GM18858 (cell line): ENCODE results near the gene TUFT1.
A peak's percentile ranks its signal among the peaks of the same experiment; 100 is the strongest.
"Not testable (repeated sequence)": the region's sequence is repeated elsewhere in the genome, so short reads cannot be mapped to it uniquely, and the experiment has no call there.

Experiments used
- ATAC-seq: cut with Tn5 transposase; IDR thresholded peaks from one replicate; pipeline ENCODE4 v1.9.1; 2021; ENCODE audit not compliant: unreplicated experiment

The TUFT1 gene

DNA sequence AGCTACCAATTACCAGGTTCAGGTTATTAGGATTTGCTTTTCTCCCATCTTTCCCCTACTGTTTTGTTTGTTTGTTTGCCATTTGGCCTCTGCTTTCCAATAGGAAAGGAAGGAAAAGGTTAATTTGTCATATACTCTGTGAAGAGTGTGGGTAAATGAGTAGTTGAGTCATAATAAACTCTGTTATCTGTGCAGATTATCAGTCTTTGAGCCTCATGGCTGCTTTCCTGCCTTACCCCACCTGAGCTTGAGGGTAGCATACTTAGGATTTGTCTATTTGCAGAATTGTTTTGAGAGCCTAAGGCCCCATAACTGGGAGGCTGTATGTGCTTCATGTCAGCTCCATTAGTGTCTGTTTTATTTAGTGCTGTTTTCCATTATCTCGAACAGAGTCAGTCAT is 38.8 kb downstream of the TUFT1 start:
- ATAC-seq: no peak

DNA sequence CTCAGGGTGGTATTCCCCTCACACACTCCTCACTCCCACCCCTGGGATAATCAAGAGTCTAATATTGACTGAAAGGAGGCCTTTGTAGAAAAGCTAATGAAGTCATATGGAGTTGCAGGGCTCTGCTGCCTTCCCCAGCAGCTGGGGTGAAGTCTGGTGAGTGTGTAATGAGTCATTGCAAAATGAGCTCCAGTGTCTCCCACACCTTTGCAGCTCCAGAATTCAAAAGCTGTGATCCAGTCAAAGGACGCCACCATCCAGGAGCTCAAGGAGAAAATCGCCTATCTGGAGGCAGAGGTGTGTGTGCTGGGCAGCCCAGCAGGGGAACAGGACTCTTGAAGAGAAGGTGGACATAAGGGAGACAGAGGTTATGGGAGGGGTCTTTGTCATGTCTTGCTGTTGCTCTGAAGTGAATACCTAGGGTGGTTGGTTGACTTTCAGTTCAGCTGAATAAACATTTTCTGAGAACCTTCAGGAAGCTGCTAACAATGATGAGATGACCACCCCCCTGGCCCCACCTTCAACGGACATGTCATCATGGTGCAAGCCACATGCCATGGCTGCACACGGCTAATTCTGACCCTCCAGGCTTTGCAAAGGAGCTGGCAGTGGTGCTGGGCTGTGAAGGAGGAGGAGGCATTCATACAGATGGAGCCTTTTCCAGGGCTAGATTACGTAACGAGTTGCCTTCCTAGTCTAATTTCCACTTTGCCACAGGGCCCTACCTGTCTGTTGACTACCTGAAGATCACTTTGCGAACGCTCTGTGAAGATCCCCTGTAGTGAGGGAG is 39.5 kb downstream of the TUFT1 start:
- ATAC-seq: no peak

DNA sequence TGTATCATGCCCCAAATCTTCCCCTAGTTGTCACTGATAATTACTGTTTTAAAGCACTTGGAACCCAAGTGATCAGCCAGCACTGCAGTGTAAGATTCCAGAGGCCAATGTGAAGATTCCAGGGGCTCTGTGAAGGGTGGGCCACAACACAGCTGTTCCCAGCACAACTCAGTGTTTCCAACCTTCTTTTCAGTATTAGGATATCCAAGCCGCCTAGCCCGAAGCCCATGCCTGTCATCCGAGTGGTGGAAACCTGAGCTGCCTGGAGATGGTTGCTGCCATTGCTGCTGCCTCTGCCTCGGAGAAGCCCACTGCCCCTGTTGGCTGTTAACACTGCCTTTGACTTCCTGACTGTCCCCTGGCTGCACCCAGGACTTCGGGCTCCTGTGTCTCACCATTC is 41.3 kb downstream of the TUFT1 start:
- ATAC-seq: no peak

DNA sequence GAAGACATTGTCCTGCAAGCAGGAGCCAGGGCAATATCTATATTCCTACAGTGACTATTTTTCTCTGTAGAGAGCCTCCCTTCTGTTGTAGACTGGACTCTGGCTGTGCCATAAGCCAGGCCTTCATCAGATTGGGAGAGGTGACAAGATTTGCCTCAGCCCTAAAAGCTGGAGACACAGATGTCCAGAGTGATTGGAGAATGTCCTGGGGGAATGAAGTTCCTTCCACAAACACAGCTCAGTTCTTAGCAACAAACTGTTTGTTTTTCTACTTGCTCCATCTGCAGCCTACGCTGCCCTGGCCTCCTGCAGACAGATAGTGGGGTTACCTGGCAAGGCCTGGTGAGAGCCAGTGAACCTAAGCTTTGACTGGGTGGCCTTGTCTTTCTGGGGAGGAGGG is 41.8 kb downstream of the TUFT1 start:
- no peak for ATAC-seq

DNA sequence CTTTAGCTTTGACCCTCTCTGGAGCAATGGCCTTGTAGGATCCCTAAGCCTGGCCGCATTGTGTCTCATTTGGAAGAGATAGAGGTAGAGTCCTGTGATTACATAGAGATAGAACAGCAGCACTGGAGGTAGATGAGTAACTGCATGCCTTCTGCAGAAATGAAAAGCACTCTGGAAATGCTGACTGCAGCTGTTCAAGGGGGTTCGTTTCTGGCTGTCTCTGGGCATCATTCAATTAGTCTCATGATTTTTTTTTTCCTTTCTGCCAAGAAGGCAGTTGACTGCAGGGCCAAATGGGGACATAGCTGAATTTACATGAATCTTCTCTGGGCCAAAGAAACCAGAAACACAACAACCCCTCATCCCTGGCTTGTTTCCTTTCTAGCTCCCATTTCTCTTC is 43.7 kb downstream of the TUFT1 start:
- no peak for ATAC-seq

DNA sequence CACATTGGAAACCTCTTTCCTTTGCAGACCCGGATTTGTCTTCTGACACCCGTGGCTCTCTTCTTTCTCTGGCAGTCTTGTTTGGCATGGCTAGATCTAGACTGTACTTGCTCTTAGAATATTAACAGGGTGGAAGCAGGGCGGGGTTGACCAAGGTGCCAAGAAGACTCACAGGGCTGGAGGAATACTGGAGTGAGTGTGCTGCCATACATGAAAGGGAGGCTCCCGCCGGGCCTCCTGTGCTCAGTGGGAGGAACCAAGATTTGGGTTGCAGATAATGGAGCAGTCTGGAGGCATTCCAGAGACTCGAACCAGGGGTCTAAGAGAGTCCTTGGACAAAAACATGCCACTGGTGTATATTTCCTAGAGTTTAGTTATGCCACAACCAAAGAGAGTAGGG is 44.2 kb downstream of the TUFT1 start:
- no peak for ATAC-seq

DNA sequence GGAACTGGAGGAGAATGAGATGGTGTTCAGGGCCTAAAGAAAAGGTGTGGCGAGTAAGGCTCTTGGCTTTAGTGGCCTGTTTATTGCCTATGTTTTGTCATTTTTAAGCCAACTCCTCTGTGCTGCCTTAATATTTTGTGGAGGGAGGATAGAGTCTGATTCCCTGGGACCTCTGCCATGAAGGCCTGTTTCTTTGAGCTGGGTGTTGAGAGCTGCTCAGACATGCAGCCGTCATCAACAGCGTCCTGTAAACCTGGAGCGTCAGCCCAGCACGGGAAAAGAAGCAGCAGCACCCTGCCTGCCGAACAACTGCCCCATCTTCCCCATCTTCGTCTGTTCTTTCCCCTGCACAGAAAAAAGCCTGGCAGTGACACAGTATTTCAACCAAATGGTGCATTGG is 44.7 kb downstream of the TUFT1 start:
- ATAC-seq: no peak

DNA sequence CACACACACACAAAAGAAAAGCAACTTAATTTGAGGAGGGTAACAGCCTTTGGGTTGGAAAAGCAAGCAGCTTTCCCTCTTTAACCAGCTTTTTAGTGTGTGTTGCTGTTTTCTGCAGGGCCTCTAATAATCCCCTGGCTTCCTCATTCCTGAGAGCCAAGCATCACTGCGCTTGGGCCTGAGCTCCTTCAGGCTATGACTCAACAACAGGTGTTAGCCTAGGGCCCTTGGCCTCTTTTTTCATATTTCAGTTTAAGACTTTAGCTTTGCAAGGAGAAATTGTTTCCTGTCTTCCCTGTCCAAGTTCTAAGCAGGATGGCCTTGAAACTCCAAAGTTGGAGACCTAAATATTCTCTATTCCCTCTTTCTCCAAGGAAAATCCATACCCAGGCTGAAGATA is 45.5 kb downstream of the TUFT1 start:
- no peak for ATAC-seq

DNA sequence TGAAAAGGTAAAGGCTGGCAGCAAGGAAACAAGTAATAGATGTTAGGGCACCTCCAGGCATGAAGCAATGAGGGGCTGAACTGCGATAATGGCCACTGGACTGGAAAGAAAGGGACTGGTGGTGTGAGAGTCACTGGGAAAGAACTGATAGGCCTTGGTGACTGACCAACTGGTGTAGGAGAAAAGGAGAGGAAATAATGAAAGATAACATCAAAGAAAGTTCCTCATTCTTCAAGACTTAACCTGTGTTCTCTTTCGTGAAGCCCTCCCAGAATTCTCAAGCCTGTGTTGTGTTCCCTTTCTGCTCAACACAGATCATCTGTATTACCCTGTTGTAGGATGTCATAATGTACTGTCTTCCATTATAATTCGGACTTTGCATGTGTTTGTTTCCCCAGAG is 50.9 kb downstream of the TUFT1 start:
- no peak for ATAC-seq

DNA sequence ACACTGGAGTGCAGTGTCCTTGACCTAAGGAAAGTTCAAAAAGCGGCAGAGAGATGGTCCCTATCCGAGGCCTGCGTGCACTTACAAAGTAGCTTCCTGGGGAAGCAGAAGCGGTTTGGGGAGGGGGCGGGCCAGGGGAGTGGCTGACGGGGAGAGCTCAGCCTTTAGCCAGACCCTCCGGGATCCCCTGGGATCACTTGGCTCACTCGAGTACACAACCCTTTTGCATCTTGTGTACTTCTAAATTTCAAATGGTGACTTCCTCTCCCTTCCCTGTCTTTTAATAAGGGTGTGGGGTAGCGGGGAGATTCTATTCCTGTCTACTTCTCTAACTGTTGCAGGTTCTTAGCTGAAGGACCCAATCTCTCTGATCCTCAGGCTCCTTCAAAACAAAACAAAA is 53.6 kb downstream of the TUFT1 start:
- ATAC-seq: no peak

DNA sequence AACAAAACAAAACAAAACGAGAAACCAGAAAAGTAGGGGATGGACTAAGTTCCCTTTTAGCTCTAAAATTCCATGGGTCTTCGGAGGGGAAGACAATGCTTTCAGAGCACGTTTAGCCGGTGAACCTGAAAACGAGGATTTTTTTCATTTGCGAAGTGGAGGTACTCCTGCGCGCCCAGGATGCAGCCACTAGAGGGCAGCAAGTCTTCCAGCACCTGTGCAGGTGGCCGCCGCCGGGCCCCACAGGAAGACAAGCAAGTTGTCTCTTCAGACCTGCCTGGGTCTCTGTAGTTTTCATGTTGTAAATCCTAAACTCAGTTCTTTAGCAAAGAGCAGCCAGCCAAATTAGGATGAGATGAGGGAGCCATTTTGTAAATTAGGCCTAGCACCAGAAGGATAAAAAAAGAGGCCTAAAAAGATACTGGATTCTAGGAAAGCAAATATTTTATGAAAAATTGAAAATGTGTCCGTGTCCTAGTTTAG is 54.1 kb downstream of the TUFT1 start:
- no peak for ATAC-seq

DNA sequence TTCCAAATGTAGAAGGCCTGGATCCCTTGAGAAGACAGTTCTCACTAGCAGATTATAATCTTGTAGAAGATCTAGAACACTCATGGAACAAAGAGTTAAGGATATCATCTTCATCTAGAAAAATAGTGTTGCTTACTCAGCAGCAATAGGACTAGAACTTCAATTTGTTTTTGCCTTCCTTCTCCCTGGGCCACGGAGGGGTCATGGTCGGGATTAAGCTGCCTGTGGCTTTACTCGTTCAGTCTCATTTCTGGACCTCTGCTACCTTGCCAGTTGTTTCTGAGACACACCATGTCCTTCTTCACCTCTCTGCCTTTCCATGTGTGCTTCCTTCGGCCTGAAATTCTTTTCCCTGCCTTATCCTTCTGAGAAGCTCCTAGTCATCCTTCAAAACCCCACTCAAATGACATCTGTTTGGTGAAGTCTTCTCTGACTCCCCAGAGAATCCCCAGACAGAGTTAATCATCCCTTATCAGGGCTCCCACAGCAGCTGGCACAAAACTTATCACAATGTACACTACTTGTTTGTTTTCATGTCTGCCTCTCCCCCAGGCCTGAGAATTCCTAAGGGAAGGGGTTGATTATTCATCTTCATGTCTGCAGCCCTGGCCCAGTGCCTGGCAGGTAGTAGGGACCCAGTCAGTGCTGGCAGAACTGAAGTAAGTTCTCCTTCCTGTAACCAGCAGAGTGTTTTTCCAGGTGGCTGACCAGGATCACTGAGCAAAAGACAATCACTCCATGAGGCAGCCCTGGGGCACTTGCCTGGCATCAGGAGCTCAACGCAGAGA is 56.3 kb downstream of the TUFT1 start:
- ATAC-seq: no peak

DNA sequence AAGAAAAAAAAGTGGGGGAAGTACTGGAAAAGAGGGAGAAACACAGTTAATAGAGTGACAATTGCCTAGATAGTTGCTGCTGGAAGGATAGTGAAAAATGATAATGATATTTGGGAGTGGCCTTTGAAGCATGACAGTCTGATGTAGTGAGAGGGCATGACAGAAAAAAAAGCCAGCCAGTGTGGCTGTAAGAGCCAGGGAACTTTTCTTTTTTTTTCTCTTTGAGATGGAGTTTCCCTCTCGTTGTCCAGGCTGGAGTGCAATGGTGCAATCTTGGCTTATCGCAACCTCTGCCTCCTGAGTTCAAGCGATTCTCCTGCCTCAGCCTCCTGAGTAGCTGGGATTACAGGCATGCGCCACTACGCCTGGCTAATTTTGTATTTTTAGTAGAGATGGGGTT is 62.4 kb downstream of the TUFT1 start:
- not testable (repeated sequence) for ATAC-seq

DNA sequence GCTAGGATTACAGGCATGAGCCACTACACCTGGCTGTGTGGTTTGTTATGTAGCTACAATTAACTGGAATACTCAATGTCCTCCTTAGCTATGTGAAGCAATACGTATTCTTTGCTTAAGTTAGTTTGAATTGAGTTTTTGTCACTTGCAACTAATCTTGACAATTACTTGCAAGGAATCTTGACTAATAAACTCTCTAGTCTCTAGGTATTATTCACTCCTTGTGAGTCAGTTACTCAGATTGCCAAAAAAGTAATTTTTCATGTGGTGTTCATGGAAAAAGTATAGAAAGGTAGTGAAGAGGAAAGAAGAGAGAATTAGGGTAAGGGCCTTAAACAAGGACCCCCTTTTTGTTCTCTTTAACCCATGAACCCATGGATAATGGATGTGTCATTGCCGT is 64.2 kb downstream of the TUFT1 start:
- no peak for ATAC-seq

DNA sequence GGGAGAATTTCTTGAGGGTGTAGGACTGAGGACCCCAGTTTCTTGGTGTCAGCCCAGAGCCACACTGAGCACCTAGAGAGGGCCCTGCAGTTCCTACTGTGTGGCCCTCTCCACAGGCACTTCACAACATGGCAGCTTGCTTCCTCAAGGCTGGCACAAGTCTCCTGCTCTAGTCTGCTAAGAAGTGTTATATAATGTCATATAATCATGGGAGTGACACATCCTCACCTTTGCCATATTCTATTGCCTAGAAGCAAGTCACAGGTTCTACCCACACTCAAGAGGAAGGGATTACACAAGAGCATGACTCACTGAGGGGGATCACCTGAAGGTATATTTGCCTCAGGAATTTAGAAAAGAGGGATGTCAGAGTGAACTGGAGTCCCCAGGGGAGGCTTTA is 66.3 kb downstream of the TUFT1 start:
- no peak for ATAC-seq

DNA sequence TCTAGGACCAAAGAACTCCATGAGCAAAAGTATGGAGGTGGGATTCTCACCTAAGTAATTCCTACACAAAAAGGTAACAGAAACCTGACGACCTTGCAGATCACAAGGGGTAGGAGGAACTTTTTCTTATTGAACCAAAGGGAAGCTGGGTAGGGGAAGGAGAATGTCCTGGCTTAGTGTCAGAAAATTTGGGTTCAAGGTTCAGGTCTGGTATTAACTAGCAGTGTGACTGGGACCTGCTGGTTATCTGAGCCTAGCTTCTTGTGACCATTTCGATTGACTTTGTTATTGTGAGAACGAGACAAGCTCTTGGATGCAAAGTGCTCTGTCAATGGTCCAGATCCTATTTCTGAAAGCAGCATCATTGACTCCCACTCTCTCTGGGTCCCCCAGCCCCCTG is 66.7 kb downstream of the TUFT1 start:
- ATAC-seq: no peak

DNA sequence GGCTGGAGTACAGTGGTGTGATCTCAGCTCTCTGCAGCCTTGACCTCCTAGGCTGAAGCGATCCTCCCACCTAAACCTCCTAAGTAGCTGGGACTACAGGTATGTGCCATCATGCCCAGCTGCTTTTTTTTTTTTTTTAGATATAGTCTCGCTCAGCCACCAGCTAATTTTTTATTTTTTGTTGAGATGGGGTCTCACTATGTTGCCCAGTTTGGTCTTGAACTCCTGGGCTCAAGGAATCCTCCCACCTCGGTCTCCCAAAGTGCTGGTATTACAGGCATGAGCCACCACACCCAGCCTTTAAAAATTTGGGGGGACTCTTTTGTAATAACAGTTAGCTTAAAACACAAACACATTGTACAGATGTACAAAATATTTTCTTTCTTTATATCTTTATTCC is 70.0 kb downstream of the TUFT1 start:
- ATAC-seq: no peak

DNA sequence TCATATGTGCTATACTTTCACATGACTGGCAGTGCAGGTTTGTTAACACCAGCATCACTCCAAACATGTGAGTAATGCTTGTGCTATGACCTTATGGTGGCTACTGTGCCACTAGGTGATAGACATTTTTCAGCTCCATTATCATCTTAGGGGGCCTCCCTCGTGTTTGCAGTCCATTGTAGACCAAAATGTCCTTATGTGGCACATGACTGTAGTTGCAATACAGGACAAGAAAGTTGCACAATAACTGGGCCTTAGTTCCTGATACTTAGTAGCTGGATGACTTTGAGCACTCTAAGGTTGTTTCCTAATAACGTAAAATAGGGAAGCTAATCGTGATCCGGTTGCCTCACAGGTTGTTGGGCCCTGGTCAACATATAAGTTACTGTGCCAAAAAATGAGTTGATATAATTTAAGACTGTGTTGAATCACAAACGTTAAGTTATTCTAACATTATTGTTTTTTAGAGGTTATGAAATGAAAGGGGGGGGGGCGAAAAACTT is 71.2 kb downstream of the TUFT1 start:
- ATAC-seq: no peak

DNA sequence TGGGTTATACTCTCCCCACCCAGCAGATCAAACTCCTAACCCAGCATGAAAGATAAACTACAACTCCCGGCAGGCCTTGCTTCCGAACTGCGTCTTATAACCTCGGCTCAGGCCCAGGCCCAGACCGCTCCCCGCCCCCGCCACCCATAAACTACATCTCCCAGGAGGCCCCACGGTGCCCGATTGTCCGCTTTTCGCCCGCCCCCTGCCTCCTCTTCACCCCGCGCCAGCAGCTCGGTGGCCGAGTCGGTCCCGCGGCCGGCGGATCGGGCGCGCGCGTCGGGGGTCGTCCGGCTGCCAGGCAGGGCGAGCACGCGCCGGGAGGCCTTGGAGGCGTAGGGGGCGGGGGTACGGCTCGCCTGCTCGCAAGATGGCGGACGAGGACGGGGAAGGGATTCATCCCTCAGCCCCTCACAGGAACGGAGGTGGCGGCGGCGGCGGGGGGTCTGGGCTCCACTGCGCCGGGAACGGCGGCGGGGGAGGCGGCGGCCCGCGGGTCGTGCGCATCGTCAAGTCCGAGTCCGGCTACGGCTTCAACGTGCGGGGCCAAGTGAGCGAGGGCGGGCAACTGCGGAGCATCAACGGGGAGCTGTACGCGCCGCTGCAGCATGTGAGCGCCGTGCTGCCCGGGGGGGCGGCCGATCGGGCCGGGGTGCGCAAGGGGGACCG is 71.9 kb downstream of the TUFT1 start, which contains the start of gene SNX27:
TSS of gene SNX27 (plus strand) at position 219 of the 669 bp plus-strand sequence. CDS start at position 371, 152 bp downstream.
- ATAC-seq: peak; percentile 80

DNA sequence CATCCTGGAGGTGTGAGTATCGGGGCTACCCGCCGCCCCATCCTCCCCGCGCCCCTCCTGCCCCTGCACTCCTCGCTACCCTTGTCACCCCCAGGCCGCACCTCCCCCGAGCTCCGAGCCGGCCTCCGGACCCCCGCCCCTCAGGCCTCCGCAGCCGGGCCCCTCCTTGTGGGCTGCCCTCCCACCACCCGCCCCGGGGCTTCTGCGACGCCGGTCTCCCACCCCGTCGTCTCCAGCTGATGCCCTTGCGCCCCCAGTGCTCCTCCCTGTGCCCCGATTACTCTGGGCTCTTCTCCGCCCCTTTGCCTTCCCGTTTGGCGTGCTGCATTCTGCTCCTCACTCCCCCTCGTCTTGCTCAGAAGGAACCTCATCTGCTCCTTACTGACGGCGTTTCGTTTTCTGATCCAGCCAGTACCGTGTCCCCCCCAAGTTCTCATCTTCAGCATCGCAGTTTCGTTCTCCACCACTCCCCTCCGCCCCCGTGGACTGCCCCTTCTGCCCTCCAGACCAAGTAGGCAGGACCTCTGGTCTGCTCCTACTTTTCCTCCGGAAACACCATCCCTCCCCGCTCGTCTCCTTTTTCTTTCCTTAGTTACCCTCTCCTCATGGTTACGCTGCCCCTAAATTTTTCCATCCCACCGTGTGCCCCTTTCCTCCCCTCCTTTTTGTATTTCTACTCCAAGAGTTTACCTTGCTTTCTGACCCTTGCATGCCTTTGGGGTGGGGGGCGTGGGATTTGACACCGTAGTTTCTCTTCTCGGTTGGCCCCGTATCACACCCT is 72.6 kb downstream of the TUFT1 start:
- no peak for ATAC-seq

DNA sequence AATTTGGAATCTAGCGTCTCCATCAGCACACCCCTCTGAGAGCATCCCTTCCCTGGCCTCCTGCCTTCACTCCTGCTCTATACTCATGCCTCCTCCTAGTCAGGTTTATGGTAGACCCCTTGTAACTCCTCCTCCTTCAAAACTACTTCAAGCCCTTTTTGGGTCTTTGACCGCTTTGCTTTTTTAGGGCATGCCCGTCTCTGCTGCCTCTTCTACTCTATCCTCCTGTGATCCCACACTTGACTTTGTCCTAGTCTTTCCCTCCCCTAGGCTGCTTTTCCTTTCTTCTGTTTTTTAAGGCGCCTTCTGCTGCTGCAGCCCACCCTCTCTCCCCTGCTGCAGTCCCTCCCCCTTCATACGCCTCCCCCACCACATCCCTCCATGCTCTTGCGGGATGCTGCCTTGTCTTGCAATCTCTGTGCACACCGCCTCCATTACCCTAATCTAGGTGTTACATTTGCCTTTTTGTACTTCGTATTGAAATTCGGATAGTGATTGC is 73.2 kb downstream of the TUFT1 start:
- ATAC-seq: no peak
